Endometrium (tissue), 2 donors: ENCODE measurements around the gene RAD51B.
"Not testable (repeated sequence)": the region's sequence is repeated elsewhere in the genome, so short reads cannot be mapped to it uniquely, and the experiment has no call there.

Source experiments
- FAIRE-seq: peaks from 2 replicates; lab custom pipeline; 2012; peaks lifted over from hg19 to GRCh38; lab: Jason Lieb, UNC
- donor health status: control.
- donor health status: control.

RAD51B gene

DNA sequence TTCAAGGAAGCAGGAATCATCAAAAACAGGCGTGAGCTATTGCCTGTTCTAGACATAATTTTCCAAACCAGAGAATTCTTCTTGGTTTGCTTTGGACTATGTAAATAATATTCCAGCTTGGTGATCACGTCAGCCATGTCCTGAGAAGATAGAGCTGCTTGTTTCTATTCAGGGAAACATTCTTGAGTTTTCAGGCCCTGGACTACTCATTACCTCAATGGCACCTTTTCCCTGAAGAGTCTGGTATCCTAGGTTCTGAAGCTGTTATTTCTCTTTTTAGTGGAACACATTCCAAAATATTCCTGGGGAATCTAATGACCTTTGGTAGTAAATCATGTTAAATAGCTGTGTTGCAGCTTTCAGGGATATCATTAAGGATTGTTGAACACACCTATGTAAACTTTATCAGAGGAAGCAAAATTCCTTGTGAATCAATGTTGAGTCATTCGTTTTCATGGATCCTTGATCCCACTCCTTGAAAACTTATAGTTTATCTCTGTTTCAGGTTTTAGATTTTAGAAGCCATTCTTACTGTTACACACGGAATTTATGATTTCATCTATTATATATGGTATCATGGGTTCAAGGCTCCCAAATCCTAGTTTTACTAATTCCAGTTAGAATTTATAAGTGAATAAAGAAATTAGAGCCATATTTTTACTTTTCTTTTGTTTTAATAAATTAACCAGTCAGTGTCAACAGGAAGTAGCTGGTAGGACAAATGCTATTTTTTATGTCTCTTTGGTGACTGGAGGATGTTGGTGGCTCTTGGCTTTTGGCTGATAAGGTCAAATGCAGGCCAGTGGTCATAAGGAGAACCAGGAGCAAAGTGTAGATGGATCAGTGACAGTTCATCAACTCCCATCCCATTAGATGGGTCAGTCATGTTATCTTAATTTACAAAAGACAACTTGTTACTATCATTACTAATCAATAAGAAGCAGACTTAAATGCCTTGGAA is 593.2 kb downstream of the RAD51B start:
- no peak for FAIRE-seq

DNA sequence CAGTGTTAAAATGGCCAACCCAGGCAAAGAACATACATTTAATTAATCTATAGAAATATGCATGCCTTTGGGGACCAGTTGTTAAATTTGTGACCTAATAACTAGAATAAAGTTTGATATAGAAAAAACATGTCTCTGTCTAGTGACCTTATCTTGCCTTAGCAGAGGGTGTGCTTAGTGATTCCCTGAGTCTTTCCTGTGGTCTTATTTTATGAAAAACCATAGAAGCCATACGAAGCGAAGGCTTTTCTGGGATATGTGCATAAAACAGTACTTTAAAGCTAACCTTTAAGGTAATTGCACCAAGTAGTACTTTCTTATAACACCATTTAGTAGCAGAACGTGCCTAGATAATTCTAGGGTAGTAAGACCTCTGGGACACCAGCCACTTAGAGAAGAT is 593.9 kb downstream of the RAD51B start:
- no peak for FAIRE-seq

DNA sequence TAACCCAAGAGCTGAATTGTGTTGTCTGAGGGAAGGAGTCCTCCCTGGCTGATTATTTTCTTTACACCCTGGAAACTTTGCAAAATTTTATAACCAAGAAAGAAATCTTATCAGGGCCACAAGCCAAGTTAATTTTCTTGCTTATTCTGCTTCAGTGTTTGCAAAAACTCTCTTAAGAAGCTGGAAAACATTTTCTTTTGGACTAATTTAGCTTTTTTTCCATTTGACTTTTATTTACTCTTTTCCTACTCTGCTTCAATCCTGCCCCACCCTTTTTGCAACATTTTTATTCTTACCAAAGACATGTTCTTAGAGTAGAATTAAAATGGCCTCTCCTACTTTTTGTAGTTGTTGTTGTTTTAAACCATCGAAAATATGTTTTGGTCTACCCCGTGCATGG is 594.5 kb downstream of the RAD51B start:
- FAIRE-seq: peak; percentile 92

DNA sequence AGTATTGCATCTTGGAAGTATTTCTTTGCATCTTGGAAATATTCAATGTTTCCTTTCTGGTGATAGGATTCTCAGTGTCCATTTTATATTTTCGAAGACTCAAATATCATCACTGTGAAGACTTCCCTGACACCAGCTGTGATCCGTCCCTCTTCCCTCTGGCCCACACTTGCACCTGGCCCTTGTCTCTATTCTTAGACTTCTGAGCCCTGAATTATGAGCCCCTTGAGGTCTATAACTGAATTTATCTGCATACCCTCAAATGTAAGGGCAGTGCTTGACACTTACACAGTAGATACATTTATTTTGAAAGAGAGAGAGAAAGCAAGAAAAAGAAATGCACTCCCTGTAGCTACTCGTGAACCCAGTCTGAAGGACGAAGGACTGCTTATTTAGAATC is 596.6 kb downstream of the RAD51B start:
- FAIRE-seq: no peak

DNA sequence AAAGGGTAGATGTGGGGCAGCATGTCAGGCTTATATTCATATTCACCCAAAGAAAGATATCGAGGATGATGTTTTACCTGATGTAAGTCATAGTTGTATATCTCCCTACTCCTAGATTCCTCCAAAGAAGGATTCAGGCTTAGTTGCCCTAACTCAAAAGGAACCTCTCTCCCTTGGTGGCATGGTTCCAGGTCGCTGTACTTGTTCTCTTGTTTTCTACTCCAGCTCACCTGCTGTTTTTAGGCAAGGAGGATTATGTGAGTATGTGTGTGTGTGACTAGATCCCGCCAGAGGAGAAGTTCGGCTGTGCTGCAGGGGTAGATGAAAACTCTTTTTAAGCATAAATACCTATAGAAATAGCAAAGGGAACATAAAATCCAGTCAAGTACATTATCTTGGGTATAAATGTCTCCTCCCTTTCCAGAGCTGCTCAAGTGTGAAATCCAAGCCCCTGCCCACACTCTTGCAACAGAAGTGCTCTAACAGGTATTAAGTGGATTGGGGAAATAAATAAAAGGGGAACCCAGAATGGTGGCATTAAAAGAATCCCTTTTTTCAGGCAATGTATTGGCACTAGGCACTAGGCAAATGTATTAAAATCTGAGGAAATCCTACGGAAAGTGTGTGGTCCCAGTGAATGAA is 597.6 kb downstream of the RAD51B start:
- FAIRE-seq: no peak

DNA sequence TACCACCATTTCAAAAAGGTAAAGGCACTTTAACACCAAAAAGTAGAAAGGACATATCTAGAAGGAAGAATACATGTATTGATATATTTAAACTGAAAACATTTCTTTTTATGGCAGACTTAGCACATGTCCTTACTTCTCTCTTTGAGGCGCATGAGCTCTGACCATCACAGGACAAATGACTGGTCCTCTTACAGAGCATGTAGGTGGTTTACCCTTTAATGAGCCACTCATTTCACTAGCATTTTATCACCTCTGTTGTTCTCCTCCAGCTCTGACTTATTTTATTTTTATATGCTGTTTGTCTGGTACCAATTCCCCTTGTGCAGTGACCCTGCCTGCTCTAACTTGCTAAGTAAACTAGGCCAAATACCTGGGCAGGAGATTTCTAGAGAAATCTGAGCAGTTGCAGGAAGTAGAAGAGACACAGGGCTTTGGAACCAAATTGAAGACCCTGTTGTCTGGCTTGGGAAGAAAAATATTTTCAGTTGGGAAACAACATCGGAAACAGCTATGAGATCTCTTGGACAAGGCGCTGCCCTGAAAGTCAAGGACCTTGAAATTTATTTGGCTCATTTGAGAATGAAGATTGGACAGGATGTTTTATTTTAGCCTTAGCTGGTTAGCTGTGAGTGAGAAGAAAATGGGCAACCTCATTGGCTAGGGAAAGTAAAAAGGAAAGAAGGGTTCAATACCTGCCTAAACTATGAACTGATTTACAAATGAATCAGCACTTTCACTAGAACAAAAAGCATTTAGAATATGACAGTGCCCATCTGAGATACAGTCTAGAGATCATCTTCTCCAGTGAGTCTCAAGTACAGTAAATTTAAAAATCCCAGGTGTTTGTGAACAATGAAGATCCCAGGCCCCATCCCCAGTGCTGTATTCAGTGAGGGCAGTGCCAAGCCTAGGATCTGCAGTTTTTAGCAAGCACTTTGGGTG is 598.9 kb downstream of the RAD51B start:
- no peak for FAIRE-seq

DNA sequence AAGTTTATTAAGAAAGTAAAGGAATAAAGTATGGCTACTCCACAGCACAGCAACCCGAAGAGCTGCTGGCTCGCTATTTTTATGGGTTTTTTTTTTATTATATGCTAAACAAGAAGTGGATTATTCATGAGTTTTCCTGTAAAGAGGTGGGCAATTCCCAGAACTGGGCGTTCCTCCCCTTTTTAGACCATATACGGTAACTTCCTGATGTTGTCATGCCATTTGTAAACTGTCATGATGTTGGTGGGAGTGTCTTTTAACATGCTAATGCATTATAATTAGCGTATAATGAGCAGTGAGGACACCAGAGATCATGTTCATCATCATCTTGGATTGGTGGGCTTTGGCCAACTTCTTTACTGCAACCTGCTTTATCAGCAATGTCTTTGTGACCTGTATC is 600.8 kb downstream of the RAD51B start:
- FAIRE-seq: no peak

DNA sequence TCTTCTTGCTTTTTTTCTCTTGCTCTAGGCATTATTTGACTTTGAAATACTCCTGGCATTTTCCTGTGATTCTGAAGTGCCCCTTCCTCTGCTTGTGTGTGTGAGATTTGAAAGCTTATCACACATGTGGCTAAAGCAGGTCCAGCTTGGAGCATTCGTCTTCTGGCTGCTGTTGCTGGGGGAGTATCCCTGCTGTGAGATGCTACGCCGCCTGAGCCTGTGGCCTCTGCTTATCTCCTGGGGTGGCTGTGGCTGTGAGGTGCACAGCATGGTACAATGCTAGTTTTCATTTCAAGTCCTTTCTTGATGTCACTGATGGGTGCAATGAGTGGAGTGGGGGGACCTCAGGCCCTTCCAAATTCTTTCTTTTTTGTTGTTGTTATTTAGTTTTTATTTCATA is 601.5 kb downstream of the RAD51B start:
- no peak for FAIRE-seq

DNA sequence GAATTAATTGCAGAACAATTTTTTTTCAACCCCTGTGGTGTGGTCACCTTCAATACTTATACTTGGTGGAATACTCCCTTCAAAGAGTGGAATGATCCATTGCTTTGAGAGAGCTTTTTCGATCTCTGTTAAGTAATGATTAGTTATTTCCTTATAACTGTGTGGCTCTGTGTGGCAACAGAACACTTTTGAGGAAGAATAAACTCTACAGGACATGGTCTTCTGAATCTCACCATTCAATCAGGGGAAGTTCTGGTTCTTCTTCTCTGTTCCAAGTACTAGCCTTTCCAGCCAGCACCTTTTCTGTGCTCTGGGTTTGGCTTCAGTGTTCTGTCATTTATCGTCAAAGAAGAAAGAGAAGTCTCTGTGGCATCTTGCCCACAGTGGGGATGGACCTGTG is 604.1 kb downstream of the RAD51B start:
- no peak for FAIRE-seq

DNA sequence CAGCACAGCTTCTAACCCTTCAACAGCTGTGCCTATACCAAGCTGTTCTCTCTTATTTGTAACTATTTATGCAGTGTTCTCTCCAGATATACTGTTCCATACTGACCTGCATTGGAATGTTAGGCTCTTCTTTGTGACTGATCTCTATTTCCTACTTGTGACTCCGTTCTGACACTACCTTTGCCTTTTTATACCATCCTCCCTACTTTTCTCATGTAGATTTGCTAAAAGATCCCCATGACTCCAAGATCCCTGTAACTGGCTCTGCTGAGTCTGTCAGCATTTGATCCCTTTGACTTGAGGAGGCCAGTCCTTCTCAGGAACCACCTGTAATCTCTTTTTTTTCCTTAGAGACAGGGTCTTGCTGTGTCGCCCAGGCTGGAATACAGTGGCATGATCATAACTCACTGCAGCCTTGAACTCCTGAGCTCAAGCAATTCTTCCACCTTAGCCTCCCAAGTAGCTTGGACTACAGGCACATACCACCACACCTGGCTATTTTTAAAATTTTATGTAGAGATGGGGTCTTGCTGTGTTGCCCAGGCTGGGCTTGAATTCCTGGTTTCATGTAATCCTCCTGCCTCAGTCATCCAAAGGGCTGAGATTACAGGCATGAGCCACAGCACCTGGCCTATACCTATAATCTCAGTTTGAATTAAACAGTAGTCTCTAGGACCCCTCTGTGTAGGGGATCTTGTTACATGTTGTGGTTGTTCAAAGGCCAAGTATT is 605.0 kb downstream of the RAD51B start:
- no peak for FAIRE-seq

DNA sequence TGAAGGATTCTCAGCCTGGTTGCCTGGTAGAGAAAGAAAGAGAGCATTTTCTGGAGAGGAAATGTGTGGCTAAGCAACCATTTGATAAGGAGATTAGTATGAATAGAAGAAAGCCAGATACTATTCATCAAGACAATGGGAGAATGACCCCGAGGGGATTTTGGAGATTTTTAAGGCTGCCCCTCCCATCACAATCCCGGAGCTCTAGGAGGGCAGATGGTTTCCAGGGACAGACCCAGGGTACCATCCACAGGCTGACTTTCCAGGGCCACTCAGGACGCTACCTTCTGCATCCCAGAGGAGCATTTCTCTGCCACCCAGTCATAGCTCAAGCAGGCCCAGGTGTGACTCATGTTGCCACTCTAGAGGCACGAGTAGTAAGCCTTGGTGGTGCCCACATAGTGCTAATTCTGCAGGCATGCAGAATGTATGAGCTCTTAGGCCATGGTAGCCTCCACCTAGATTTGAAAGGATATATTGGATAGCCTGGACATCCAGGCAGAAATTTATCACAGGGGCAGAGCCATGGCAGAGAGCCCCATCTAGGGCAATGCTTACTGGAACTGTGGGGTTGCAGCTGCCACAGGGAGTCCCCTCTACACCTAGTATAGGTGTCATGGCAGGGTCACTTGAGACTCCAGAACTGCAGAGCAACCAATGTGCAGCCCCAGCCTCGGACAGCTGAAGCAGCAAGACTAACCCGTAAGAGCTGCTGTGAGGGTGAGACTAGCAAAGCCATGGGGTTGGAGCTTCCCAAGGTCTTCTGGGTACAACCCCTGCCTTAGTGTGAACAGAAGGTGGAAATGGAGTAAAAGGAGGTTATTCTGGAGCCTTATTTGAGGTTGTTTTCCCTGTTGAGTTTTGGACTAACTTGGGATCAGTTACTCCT is 607.3 kb downstream of the RAD51B start:
- FAIRE-seq: no peak

DNA sequence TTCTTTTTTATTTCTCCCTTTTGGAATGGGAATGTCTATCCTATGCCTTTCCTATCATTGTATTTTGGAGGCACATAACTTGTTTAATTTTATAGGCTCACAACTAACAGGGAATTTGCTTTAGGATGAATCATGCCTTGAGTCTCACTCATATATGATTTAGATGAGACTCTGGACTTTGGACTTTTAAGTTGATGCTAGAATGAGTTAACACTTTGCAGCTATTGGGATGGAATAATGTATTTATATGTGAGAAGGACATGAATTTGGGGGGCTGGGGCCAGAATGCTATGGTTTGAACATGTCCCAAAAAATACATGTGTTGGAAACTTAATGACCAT is 607.9 kb downstream of the RAD51B start:
- FAIRE-seq: no peak

DNA sequence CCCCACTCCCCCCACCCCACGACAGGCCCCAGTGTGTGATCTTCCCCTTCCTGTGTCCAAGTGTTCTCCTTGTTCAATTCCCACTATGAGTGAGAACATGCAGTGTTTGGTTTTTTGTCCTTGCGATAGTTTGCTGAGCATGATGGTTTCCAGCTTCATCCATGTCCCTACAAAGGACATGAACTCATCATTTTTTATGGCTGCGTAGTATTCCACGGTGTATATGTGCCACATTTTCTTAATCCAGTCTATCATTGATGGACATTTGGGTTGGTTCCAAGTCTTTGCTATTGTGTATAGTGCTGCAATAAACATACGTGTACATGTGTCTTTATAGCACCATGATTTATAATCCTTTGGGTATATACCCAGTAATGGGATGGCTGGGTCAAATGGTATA is 609.3 kb downstream of the RAD51B start:
- not testable (repeated sequence) for FAIRE-seq

DNA sequence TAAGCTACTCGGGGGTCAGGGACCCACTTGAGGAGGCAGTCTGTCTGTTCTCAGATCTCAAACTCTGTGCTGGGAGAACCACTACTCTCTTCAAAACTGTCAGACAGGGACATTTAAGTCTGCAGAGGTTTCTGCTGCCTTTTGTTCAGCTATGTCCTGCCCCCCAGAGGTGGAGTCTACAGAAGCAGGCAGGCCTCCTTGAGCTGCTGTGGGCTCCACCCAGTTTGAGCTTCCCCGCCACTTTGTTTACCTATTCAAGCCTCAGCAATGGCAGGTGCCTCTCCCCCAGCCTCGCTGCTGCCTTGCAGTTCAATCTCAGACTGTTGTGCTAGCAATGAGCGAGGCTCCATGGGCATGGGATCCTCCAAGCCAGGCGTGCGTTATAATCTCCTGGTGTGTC is 614.6 kb downstream of the RAD51B start:
- not testable (repeated sequence) for FAIRE-seq

DNA sequence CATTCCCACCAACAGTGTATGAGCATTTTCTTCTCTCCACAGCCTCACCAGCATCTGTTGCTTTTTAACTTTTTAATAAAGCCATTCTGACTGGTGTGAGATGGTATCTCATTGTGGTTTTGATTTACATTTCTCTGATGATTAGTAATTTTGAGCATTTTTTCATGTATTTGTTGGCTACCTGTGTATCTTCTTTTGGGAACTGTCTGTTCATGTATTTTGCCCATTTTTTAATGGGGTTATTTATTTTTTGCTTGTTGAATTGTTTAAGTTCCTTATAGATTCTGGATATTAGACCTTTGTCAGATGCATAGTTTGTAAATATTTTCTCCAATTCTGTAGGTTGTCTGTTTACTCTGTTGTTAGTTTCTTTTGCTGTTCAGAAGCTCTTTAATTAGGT is 616.1 kb downstream of the RAD51B start:
- FAIRE-seq: not testable (repeated sequence)

DNA sequence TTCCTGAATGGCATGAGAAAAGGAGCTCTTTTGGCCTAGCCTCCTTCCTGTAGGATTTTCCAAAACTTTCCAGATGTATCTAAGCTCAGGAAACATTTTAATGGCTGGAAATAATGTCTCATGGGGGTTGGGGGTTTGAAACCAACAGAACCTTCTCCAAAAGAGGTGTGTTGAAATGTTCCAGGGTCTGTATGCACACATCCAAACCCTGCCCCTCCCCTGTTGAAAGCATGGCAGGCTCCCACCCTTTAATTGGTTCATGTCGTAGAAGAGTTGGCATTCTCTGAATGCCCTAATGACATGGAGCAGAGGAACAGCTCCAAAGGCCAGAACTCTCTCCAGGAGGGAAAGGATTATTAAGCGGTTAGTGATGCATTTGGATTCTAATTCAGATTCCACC is 620.1 kb downstream of the RAD51B start:
- FAIRE-seq: no peak

DNA sequence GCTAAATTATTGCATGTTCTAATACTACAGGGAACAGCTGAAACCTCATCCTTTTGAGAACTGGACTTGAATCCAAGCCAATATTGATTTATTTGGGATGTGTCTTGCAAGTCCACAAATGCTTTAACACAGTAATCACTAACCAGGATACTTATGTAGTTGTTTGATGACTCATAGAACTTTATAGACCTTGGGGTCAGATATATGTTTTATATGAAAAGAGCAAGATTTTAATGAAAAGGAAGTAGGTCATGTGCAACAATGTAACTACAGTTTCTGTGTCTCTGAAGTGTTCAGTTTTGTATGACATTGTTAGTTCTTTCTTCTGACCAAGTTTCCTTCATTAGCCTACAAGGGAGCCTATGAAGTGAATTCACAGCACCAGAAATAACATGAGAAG is 621.2 kb downstream of the RAD51B start:
- no peak for FAIRE-seq

DNA sequence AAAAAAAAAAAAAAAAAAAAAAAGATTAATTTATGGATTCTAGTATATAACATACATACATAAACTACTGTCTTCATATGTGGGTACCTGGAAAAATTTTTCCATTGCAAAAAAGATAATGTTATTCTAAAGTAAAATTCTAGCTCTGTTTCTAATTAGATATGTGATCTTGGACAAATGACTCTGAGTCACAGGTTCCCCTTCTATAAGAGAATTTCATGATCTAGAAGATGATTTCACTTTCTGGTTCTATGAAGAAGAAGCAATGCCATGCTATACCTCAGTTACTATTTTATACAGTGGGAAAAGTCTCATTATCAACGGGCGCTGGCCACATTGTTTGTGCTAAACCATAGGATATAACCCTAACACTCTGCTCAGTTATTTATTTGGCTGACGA is 622.0 kb downstream of the RAD51B start:
- no peak for FAIRE-seq

DNA sequence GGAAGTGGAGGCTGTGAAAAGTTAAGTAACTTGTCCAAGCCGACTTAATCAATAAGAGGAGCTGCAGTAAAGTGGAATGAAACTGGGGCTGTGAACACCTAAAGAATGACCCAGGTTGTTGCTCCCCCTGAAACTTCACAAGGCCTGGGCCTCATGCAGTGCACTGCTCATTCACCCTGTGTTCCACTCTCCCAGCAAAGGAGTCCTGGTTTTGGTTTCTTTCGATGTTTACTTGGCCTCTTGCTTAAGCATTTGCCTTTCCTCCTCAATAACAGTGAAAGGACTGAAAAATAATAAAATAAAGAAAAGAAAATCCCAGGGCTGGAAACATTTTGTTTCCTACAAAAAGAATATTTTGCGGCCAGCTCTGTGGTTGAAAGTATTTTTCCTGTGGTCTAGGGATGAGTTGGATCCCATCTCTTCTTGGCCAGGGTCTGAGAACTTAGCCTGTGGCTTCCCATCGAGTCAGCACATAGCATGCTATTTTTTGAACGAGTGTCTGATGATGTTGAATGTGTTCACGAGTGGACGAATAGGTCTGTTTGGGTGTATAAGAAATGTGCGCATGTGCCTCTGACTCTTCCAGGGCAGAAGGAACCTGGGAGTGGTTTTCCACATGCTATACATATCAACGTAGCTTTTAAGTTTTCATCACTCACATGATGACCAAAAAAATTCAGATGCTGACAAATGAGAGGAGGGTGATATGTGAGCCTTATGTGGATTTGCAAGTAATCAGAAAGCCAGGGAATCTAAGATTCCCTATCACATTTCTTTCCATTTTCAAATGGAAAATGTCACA is 623.5 kb downstream of the RAD51B start:
- no peak for FAIRE-seq
